Neuronal stem cell (in vitro differentiated cells): ENCODE results near the gene DCTN1.
"Not testable (repeated sequence)": the region's sequence is repeated elsewhere in the genome, so short reads cannot be mapped to it uniquely, and the experiment has no call there.

Source experiments
- DNase-seq: peaks from one replicate; pipeline ENCODE4 v3.0.0-alpha.2; 2013; ENCODE audit warnings: low spot score
- H2AFZ ChIP-seq: one replicate; pipeline ENCODE4 v1.6.1; 2013; ENCODE audit warnings: mild to moderate bottlenecking, low read length, inconsistent platforms
- H2AK5ac ChIP-seq: 2 replicates; pipeline ENCODE4 v1.6.1; 2013; ENCODE audit warnings: low read depth, mild to moderate bottlenecking, inconsistent platforms, low read length, moderate library complexity, mixed read lengths
- H2BK120ac ChIP-seq: 2 replicates; pipeline ENCODE4 v1.6.1; 2013; ENCODE audit warnings: low read depth, mild to moderate bottlenecking, inconsistent platforms, low read length, moderate library complexity, mixed read lengths
- H2BK12ac ChIP-seq: one replicate; pipeline ENCODE4 v1.6.1; 2013; ENCODE audit warnings: low read length, inconsistent platforms
- H2BK15ac ChIP-seq: 2 replicates; pipeline ENCODE4 v1.6.1; 2013; ENCODE audit warnings: mild to moderate bottlenecking, low read length, inconsistent platforms, mixed read lengths
- H2BK5ac ChIP-seq: one replicate; pipeline ENCODE4 v1.6.1; 2013; ENCODE audit warnings: inconsistent platforms, mild to moderate bottlenecking, low read length, moderate library complexity
- H3K14ac ChIP-seq: one replicate; pipeline ENCODE4 v1.6.1; 2013; ENCODE audit warnings: low read length, inconsistent platforms
- H3K18ac ChIP-seq: 2 replicates; pipeline ENCODE4 v1.6.1; 2013; ENCODE audit warnings: low read length, inconsistent platforms
- H3K23ac ChIP-seq: 2 replicates; pipeline ENCODE4 v1.6.1; 2013; ENCODE audit warnings: low read depth, mild to moderate bottlenecking, mixed read lengths, low read length, inconsistent platforms; ENCODE audit not compliant: poor library complexity
- H3K27ac ChIP-seq: replicated peaks from 3 replicates; pipeline ENCODE4 v1.5.1; 2013; ENCODE audit warnings: low read length, inconsistent platforms
- H3K27me3 ChIP-seq, 3 experiments: 2 replicates each; pipeline ENCODE4 v1.6.1; 2013; ENCODE audit warnings: low read length in 3 of 3, mild to moderate bottlenecking in 2 of 3, inconsistent platforms in 1 of 3, low read depth in 1 of 3, mixed read lengths in 1 of 3, moderate library complexity in 1 of 3; ENCODE audit not compliant: control insufficient read depth in 3 of 3, insufficient read depth in 3 of 3
- H3K36me3 ChIP-seq, 2 donors: replicated peaks in 1 of 2; 2 replicates each; pipeline ENCODE4 v1.6.1; 2013; ENCODE audit warnings: low read length in 2 of 2; ENCODE audit not compliant: control insufficient read depth in 2 of 2, insufficient read depth in 2 of 2
- H3K4ac ChIP-seq: 2 replicates; pipeline ENCODE4 v1.6.1; 2013; ENCODE audit warnings: inconsistent platforms, mild to moderate bottlenecking, low read length, moderate library complexity
- H3K4me1 ChIP-seq, 2 donors: 1 replicate in 1 of 2; 2 replicates in 1 of 2; pipeline ENCODE4 v1.6.1; 2013; ENCODE audit warnings: low read length in 2 of 2, low read depth in 1 of 2; ENCODE audit not compliant: control insufficient read depth in 2 of 2, insufficient read depth in 1 of 2
- H3K4me2 ChIP-seq: one replicate; pipeline ENCODE4 v1.6.1; 2013; ENCODE audit warnings: mild to moderate bottlenecking, low read length, inconsistent platforms; ENCODE audit not compliant: insufficient read depth, poor library complexity, severe bottlenecking
- H3K4me3 ChIP-seq, 2 donors: 2 replicates each; pipeline ENCODE4 v1.5.1; 2013; ENCODE audit warnings: low read length in 2 of 2, mild to moderate bottlenecking in 2 of 2, inconsistent platforms in 1 of 2, moderate library complexity in 1 of 2
- H3K79me1 ChIP-seq: one replicate; pipeline ENCODE4 v1.6.1; 2013; ENCODE audit warnings: low read depth, mild to moderate bottlenecking, inconsistent platforms, low read length, moderate library complexity
- H3K9ac ChIP-seq: one replicate; pipeline ENCODE4 v1.6.1; 2013; ENCODE audit warnings: mild to moderate bottlenecking, low read depth, low read length, inconsistent platforms; ENCODE audit not compliant: poor library complexity
- H3K9me3 ChIP-seq, 2 donors: replicated peaks in 1 of 2; 2 replicates each; pipeline versions ENCODE3 to v1.6.1; 2013; ENCODE audit warnings: low read length in 2 of 2, mild to moderate bottlenecking in 2 of 2, inconsistent platforms in 1 of 2, low read depth in 1 of 2, mixed read lengths in 1 of 2, moderate library complexity in 1 of 2; ENCODE audit not compliant: control insufficient read depth in 2 of 2, insufficient read depth in 1 of 2
- H4K8ac ChIP-seq: one replicate; pipeline ENCODE4 v1.6.1; 2013; ENCODE audit warnings: low read depth, mild to moderate bottlenecking, inconsistent platforms, low read length, moderate library complexity
- H4K91ac ChIP-seq: one replicate; pipeline ENCODE4 v1.6.1; 2013; ENCODE audit warnings: low read length, low read depth, mild to moderate bottlenecking, inconsistent platforms; ENCODE audit not compliant: poor library complexity
- WGBS, 2 donors: extraction: QIAGEN DNeasy Blood & Tissue Kit; methylation state at CpG; one replicate each; pipeline ENCODE4 v1.1.7; 2013; ENCODE audit warnings: missing lambda C conversion rate in 2 of 2, mixed read lengths in 1 of 2; ENCODE audit not compliant: insufficient read length in 2 of 2, insufficient replicate concordance in 1 of 2; ENCODE audit errors: extremely low coverage in 2 of 2; 5-methylcytosine and 5-hydroxymethylcytosine counted together

Gene DCTN1

GRCh38 chr2:74345272-74345943, 34.7 kb downstream of the DCTN1 start:
- Histone ChIP-seq H2BK12ac (no peak overlapping the region), H3K23ac (no peak overlapping the region), H3K4me3 (no peak overlapping the region), H4K91ac (no peak overlapping the region), H3K14ac (no peak overlapping the region), H4K8ac (no peak overlapping the region), H3K36me3 (no peaks in the 10 kb centered on the region), H3K27me3 (peaks cover 0 to 7% (median 0%) of the 10 kb centered on the region in 3 experiments), H2AFZ (no peak overlapping the region), H3K9me3 (no peaks in the 10 kb centered on the region), H2BK15ac (no peak overlapping the region), H3K27ac (no peak overlapping the region), H2AK5ac (peak overlapping the region; percentile 5), H3K4me1 (peaks cover 0 to 5% of the 10 kb centered on the region in 2 donors), H3K4ac (no peak overlapping the region), H3K79me1 (no peaks in the 10 kb centered on the region), H3K9ac (no peak overlapping the region), H2BK120ac (no peak overlapping the region), H2BK5ac (no peak overlapping the region), H3K18ac (no peak overlapping the region), H3K4me2 (no peak overlapping the region)
- no peak for DNase-seq
- no CpG with 5 or more reads among the region's 8 CpGs for WGBS, 2 donors

DNA sequence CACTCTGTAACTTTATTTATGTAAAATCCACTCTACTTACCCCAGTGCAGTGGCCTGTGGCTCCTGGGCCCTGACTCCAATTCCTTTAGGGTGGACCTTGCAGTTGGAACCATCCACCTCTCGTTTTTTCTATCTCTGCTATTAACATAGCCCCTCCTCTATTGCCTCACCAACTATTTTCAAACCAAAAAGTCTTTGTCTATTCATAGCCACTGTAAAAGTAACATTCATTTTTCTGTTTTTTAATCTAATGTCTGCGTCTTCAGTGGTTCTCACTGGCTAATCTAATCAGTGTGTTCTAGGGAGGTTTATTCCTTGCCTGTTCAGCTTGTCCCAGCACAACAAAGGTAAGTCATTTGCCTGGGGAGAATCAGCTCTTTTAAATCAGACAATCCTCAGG, 36.8 kb downstream of the DCTN1 start, which contains the start of gene SLC4A5:
TSS of gene SLC4A5 (minus strand) at position 101 of the 400 bp plus-strand sequence. CDS start 28,393 bp downstream, outside the sequence.
- Histone ChIP-seq H2BK12ac (no peak within 1 kb of the TSS), H3K9ac (no peak within 1 kb of the TSS), H3K23ac (peak within 1 kb of the TSS; percentile 27), H2BK120ac (no peak within 1 kb of the TSS), H3K4ac (no peak within 1 kb of the TSS), H2BK15ac (no peak within 1 kb of the TSS), H3K4me2 (no peak within 1 kb of the TSS), H2AFZ (no peak within 1 kb of the TSS), H2BK5ac (no peak within 1 kb of the TSS), H4K91ac (no peak within 1 kb of the TSS), H3K9me3 (no peaks in the 10 kb centered on the region), H3K27ac (no peak within 1 kb of the TSS), H3K79me1 (no peaks in the 10 kb centered on the region), H3K14ac (no peak within 1 kb of the TSS), H4K8ac (no peak within 1 kb of the TSS), H3K18ac (no peak within 1 kb of the TSS), H3K36me3 (no peaks in the 10 kb centered on the region), H2AK5ac (no peak within 1 kb of the TSS), H3K4me1 (peaks cover 0 to 5% of the 10 kb centered on the region in 2 donors), H3K27me3 (peaks cover 0 to 7% (median 0%) of the 10 kb centered on the region in 3 experiments), H3K4me3 (no peak within 1 kb of the TSS)
- no CpG with 5 or more reads among the region's 2 CpGs for WGBS, 2 donors
- no peak for DNase-seq

GRCh38 chr2:74336227-74336626, 43.9 kb downstream of the DCTN1 start:
- H3K14ac ChIP-seq, DNase-seq, H4K8ac ChIP-seq, H2BK12ac ChIP-seq, H2BK5ac ChIP-seq, H3K27me3 ChIP-seq, H3K79me1 ChIP-seq, H2AK5ac ChIP-seq, H3K27ac ChIP-seq, H2BK120ac ChIP-seq, H3K36me3 ChIP-seq, H2BK15ac ChIP-seq, H3K9me3 ChIP-seq, H4K91ac ChIP-seq, H2AFZ ChIP-seq, H3K4me3 ChIP-seq, H3K4me2 ChIP-seq, H3K4me1 ChIP-seq, H3K18ac ChIP-seq, H3K9ac ChIP-seq, H3K4ac ChIP-seq, H3K23ac ChIP-seq: not testable (repeated sequence)
- WGBS, 2 donors: no CpG with 5 or more reads among the region's 2 CpGs

DNA sequence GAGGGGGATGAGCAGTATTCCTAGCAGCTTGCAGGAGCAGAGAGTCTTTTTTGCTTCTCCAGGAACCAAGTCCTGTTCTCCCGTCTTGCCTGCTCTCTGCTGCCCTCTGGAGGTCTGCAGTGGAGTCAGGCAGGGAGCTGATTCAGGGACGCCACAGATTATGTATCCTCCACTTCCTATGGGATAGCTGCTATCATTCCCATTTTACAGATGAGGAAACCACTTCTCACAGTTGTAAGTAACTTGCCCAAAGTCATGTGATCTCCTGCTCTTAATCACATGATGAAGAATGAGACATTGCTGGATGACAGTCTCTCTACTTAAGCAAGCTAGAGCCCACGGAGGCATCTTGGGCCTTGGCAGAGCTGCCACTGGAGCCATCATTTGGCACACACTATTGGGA, 45.2 kb downstream of the DCTN1 start:
- Histone ChIP-seq H3K9ac (no peak overlapping the region), H2BK12ac (no peak overlapping the region), H3K79me1 (no peaks in the 10 kb centered on the region), H2BK120ac (no peak overlapping the region), H3K4me2 (no peak overlapping the region), H3K14ac (no peak overlapping the region), H4K8ac (no peak overlapping the region), H3K18ac (no peak overlapping the region), H3K27me3 (peaks cover 0 to 10% (median 0%) of the 10 kb centered on the region in 3 experiments), H2AK5ac (no peak overlapping the region), H3K27ac (no peak overlapping the region), H2AFZ (no peak overlapping the region), H3K4me3 (no peak overlapping the region), H3K4ac (no peak overlapping the region), H3K4me1 (no peaks in the 10 kb centered on the region), H3K36me3 (peaks cover 0 to 2% of the 10 kb centered on the region in 2 donors), H2BK5ac (no peak overlapping the region), H2BK15ac (no peak overlapping the region), H3K9me3 (no peaks in the 10 kb centered on the region), H3K23ac (no peak overlapping the region), H4K91ac (no peak overlapping the region)
- peak; percentile 72 for DNase-seq
- WGBS, 2 donors: no CpG with 5 or more reads among the region's 3 CpGs
